ENCODE measurements around the gene ITFG1.
"Not testable (repeated sequence)": the region's sequence is repeated elsewhere in the genome, so short reads cannot be mapped to it uniquely, and the experiment has no call there.

ITFG1 gene

DNA sequence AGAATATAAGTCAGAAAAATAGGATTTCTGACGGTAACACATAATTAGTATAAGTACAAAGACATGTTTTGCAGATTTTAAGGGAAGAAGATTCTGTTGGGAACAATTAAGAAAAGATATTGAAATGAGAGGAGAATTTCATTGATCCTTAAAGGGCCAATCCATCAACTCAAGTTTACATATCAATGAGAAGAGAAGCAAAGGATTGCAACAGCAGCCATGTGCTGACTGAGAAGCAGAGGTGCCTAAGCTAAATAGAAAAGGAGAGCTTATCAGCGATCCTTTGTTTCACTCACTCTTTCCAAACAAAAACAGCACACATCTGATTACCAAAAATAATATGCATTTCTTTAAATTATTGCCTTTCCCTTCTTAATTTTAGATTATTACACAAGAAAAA lies 94.6 kb downstream of the ITFG1 start:
- DNase-seq (ENCODE audit: insufficient read length, low spot score): no peak

DNA sequence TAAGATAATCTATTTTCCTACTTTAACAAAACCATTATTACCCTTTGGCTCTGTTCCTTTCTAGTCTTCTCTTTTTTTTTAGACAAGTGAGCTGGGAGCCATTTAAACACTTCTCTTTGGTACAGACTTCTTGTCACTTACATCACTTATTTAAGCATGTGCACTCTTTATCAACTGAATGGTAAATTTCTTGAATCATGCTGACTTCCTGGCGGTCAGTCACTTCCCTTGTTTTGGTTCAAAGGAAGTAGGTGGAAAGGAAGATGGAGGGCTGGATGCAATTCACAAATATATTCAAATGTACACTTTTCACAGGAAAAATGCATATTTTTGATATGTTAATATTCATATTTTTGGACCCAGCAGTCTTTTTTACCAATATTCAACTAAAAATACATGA lies 97.1 kb downstream of the ITFG1 start:
- DNase-seq (ENCODE audit: insufficient read length, low spot score) (no peak), FAIRE-seq (no peak)
- TF ChIP-seq, protein P1, sequence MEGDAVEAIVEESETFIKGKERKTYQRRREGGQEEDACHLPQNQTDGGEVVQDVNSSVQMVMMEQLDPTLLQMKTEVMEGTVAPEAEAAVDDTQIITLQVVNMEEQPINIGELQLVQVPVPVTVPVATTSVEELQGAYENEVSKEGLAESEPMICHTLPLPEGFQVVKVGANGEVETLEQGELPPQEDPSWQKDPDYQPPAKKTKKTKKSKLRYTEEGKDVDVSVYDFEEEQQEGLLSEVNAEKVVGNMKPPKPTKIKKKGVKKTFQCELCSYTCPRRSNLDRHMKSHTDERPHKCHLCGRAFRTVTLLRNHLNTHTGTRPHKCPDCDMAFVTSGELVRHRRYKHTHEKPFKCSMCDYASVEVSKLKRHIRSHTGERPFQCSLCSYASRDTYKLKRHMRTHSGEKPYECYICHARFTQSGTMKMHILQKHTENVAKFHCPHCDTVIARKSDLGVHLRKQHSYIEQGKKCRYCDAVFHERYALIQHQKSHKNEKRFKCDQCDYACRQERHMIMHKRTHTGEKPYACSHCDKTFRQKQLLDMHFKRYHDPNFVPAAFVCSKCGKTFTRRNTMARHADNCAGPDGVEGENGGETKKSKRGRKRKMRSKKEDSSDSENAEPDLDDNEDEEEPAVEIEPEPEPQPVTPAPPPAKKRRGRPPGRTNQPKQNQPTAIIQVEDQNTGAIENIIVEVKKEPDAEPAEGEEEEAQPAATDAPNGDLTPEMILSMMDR (IDR thresholded peaks at IDR 0.05; ENCODE audit: insufficient read depth, missing control alignments): no peak

More for the DNA sequence above, 94.6 kb downstream of the ITFG1 start:
- FAIRE-seq: no peak
- TF ChIP-seq, protein P1 (IDR thresholded peaks at IDR 0.05; ENCODE audit: insufficient read depth, missing control alignments): no peak

DNA sequence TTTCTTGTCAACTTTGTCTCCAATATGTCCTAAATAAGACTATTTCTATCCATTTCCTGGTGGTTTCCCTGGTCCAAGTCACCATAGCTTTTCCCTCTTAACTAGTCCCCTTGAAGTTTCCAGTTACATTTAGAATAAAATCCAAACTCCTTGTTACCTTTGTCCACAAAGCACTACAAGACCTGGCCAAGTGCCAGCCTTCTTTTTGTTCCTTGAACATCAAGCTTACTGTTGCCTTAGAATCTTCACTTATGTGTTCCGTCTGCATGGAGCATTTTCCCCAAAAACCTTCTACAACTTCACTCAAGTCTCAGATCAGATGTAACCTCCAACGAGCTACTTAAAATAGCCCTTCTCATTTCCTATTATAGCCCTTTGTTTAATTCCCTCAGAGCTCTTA lies 101.4 kb downstream of the ITFG1 start:
- DNase-seq (ENCODE audit: insufficient read length, low spot score): no peak
- no peak for FAIRE-seq
- TF ChIP-seq, protein P1 (IDR thresholded peaks at IDR 0.05; ENCODE audit: insufficient read depth, missing control alignments): no peak

DNA sequence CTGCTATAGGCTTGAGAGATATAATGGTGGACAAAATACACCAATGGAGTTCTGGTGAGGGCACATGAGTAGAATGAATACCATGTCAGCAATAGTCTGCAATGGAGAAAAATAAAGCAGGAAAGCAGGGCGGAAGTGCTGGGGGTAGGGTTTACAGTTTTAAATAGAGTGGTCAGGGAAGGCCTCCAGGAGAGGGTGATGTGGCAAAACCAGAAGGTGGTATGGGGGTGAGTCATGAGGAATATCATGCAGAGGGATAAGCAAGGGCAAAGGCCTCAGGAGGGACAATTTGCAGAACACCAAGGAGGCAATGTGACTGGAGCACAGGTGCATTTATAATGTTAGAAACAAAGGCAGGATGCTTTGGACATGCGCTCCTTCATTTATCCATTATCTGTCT lies 102.0 kb downstream of the ITFG1 start:
- FAIRE-seq (no peak), DNase-seq (ENCODE audit: insufficient read length, low spot score) (no peak)
- TF ChIP-seq, protein P1 (IDR thresholded peaks at IDR 0.05; ENCODE audit: insufficient read depth, missing control alignments): no peak

DNA sequence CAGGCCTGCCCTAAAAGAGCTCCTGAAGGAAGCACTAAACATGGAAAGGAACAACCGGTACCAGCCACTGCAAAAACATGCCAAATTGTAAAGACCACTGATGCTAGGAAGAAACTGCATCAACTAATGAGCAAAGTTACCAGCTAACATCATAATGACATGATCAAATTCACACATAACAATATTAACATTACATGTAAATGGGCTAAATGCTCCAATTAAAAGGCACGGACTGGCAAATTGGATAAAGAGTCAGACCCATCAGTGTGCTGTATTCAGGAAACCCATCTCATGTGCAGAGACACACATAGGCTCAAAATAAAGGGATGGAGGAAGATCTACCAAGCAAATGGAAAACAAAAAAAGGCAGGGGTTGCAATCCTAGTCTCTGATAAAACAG lies 111.8 kb downstream of the ITFG1 start:
- FAIRE-seq; DNase-seq (ENCODE audit: insufficient read length, low spot score): not testable (repeated sequence)

DNA sequence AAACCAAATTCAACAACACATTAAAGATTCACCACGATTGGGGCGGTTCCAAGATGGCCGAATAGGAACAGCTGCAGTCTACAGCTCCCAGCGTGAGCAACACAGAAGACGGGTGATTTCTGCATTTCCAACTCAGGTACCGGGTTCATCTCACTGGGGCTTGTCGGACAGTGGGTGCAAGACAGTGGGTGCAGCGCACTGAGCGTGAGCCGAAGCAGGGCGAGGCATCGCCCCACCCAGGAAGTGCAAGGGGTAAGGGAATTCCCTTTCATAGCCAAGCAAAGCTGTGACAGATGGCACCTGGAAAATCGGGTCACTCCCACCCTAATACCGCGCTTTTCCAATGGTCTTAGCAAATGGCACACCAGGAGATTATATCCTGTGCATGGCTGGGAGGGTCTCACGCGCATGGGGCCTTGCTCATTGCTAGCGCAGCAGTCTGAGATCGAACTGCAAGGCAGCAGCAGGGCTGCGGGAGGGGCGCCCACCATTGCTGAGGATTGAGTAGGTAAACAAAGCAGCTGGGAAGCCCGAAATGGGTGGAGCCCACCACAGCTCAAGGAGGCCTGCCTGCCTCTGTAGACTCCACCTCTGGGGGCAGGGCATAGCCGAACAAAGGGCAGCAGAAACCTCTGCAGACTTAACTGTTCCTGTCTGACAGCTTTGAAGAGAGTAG lies 113.7 kb downstream of the ITFG1 start:
- DNase-seq (ENCODE audit: insufficient read length, low spot score); FAIRE-seq: not testable (repeated sequence)

- FAIRE-seq (no peak), DNase-seq (ENCODE audit: insufficient read length, low spot score) (no peak)
- TF ChIP-seq, protein P1 (IDR thresholded peaks at IDR 0.05; ENCODE audit: insufficient read depth, missing control alignments): no peak
Measured at GRCh38 chr16:47342055-47342454, 118.8 kb downstream of the ITFG1 start.

GRCh38 chr16:47330562-47330961 lies 130.3 kb downstream of the ITFG1 start:
- not testable (repeated sequence) for DNase-seq (ENCODE audit: insufficient read length, low spot score); FAIRE-seq

- DNase-seq (ENCODE audit: insufficient read length, low spot score); FAIRE-seq: not testable (repeated sequence)
Measured at GRCh38 chr16:47324309-47324708, 136.6 kb downstream of the ITFG1 start.

All from D721Med (cell line).